MCF 10A (cell line): Measurements from ENCODE around the gene NLGN3. TPM values are rescaled to one million over a fixed set of nuclear protein-coding genes. Genes with fewer than 3 reads are reported as not detected.

Source experiments
- BruUV-seq: library from RNA; stranded (reverse); fragments of 400-500 nt; replicated peaks from 2 replicates; lab custom pipeline; 2021; lab: Mats Ljungman, UMichigan
- CTCF ChIA-PET: fragments of 300-600 bp; sonication (Branson Sonifier 250); formaldehyde crosslinking; extraction: SDS; loops from one replicate; lab custom pipeline; 2021; ENCODE audit warnings: antibody characterized with exemption, inconsistent platforms; lab: Yijun Ruan, JAX
- POLR2A ChIA-PET: fragments of 300-600, 350-650 bp; sonication (Branson Sonifier 250); formaldehyde crosslinking; extraction: SDS; loops from one replicate; lab custom pipeline; 2020; ENCODE audit warnings: antibody characterized with exemption, inconsistent platforms; lab: Yijun Ruan, JAX
- DNase-seq: peaks from one replicate; pipeline ENCODE4 v3.0.0-alpha.2; 2018; ENCODE audit not compliant: unreplicated experiment
- H3K27ac Mint-ChIP-seq: one replicate; pipeline ENCODE4 v1.8.0; 2022; ENCODE audit warnings: mild to moderate bottlenecking, low read depth, mixed read lengths; ENCODE audit not compliant: unreplicated experiment
- H3K27me3 Mint-ChIP-seq: one replicate; pipeline ENCODE4 v1.8.0; 2022; ENCODE audit warnings: mixed read lengths; ENCODE audit not compliant: insufficient read depth, unreplicated experiment
- H3K36me3 Mint-ChIP-seq: one replicate; pipeline ENCODE4 v1.8.0; 2022; ENCODE audit warnings: mild to moderate bottlenecking, moderate library complexity, mixed read lengths; ENCODE audit not compliant: insufficient read depth, unreplicated experiment
- H3K4me1 Mint-ChIP-seq: one replicate; pipeline ENCODE4 v1.8.0; 2022; ENCODE audit warnings: mixed read lengths; ENCODE audit not compliant: insufficient read depth, unreplicated experiment
- H3K4me3 Mint-ChIP-seq: one replicate; pipeline ENCODE4 v1.8.0; 2022; ENCODE audit warnings: mild to moderate bottlenecking, moderate library complexity, mixed read lengths; ENCODE audit not compliant: unreplicated experiment
- H3K9me3 Mint-ChIP-seq: one replicate; pipeline ENCODE4 v1.8.0; 2022; ENCODE audit warnings: mixed read lengths; ENCODE audit not compliant: unreplicated experiment
- intact Hi-C: fragments of 100-400 bp; cut with micrococcal nuclease; formaldehyde crosslinking; loops from 2 replicates; pipeline ENCODE4 v1.14.1; 2022
- total RNA-seq: library from RNA; stranded (reverse); gene quantifications from 2 replicates; pipeline ENCODE4 v1.2.3, GENCODE V29; 2022
- TF ChIP-seq, protein P1 (sequence below): fragments of 200-600 bp; IDR thresholded peaks from one replicate; pipeline ENCODE4 v1.8.0; 2022; ENCODE audit warnings: antibody characterized with exemption, mild to moderate bottlenecking; ENCODE audit not compliant: unreplicated experiment

NLGN3 gene
- total RNA-seq, 1 experiment from 2014 or later = 0.42 TPM

DNA sequence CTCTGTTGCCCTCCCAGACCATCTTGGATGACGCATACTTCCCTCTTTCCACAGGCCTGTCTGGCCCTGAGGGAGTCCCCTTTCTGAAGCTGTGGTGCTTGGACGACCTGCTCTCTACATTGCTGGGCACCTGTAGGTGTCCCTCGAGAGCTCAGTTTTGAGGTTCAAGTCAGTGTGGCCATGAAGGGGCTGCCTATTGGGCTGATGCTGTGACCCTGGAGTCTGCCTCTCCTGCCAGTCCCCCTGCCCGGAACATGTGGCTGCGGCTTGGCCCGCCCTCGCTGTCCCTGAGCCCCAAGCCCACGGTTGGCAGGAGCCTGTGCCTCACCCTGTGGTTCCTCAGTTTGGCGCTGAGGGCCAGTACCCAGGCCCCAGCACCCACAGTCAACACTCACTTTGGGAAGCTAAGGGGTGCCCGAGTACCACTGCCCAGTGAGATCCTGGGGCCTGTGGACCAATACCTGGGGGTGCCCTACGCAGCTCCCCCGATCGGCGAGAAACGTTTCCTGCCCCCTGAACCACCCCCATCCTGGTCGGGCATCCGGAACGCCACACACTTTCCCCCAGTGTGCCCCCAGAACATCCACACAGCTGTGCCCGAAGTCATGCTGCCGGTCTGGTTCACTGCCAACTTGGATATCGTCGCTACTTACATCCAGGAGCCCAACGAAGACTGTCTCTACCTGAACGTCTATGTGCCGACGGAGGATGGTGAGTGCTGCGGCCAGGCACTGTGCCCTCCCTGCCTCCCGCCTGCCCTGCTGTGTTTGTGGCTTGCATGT is 3.0 kb downstream of the NLGN3 start:
- intact Hi-C loops = no loop called here

DNA sequence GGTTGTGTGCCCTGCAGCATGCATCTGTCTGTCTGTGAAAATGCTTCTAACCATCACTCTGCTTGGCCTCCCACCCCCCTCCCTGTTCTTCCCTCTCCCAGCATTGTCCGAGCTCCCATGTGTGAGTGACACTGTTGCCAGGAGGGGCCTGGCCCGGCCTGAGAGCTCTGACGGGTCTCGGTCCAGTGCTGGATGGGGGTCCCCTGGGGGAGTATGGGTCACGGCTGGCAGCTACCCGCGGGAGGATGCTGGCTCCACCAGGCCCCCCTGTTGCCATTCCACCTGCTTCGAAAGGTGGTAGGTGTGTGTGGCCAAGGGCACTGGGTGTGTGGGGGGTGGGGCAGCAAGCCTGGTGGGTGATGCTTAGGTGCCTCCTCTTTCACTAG is 3.6 kb downstream of the NLGN3 start:
- no peak for DNase-seq
- ChIA-PET POLR2A (no interaction called here), CTCF (interaction anchor here (0.8 kb wide), 1 partner anchor 95 kb away, joined by 3 read pairs; no protein-coding TSS in a partner anchor)
- Mint-ChIP-seq H3K27ac (no peak overlapping the region), H3K27me3 (peaks cover 39% of the 10 kb centered on the region), H3K4me3 (no peak overlapping the region), H3K36me3 (peaks cover 9% of the 10 kb centered on the region), H3K4me1 (no peaks in the 10 kb centered on the region), H3K9me3 (no peaks in the 10 kb centered on the region)
- TF ChIP-seq, protein P1, sequence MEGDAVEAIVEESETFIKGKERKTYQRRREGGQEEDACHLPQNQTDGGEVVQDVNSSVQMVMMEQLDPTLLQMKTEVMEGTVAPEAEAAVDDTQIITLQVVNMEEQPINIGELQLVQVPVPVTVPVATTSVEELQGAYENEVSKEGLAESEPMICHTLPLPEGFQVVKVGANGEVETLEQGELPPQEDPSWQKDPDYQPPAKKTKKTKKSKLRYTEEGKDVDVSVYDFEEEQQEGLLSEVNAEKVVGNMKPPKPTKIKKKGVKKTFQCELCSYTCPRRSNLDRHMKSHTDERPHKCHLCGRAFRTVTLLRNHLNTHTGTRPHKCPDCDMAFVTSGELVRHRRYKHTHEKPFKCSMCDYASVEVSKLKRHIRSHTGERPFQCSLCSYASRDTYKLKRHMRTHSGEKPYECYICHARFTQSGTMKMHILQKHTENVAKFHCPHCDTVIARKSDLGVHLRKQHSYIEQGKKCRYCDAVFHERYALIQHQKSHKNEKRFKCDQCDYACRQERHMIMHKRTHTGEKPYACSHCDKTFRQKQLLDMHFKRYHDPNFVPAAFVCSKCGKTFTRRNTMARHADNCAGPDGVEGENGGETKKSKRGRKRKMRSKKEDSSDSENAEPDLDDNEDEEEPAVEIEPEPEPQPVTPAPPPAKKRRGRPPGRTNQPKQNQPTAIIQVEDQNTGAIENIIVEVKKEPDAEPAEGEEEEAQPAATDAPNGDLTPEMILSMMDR = no peak
- intact Hi-C loops = no loop called here
- no TSS peak for BruUV-seq

More for the DNA sequence above, 3.0 kb downstream of the NLGN3 start:
- peaks cover 33% of the 10 kb centered on the region for H3K27me3 Mint-ChIP-seq
- H3K9me3 Mint-ChIP-seq = no peaks in the 10 kb centered on the region
- H3K4me3 Mint-ChIP-seq = no peak overlapping the region
- DNase-seq = no peak
- H3K27ac Mint-ChIP-seq = no peak overlapping the region
- H3K4me1 Mint-ChIP-seq = no peaks in the 10 kb centered on the region
- TF ChIP-seq, protein P1 = no peak
- peaks cover 15% of the 10 kb centered on the region for H3K36me3 Mint-ChIP-seq
- CTCF ChIA-PET = interaction anchor here (0.8 to 1.1 kb wide), 2 partner anchors 9 to 94 kb away, joined by 3 read pairs; no protein-coding TSS in a partner anchor
- BruUV-seq = no TSS peak
- POLR2A ChIA-PET = no interaction called here

DNA sequence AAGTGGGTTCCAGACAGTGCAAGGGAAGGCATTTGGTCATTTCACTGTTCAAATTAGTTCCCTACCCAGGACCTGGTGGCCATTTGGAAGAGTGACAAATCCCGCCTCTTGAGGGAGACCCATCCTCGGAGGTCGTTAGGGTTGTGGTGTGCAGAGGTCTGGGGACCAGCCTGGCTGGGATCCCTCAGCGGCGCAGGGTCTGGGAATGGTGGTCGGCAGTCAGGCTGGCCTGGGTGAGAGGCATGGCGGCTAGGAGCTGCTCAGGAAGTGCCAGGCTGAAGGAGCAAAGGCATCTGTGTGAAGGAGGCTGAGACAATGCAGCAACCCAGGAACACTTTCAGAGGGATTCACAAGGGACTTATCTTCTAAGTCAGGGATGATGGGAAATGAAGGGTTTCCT is 6.7 kb downstream of the NLGN3 start:
- no peaks in the 10 kb centered on the region for H3K4me1 Mint-ChIP-seq
- no peak overlapping the region for H3K4me3 Mint-ChIP-seq
- no peak overlapping the region for H3K27ac Mint-ChIP-seq
- ChIA-PET POLR2A (no interaction called here), CTCF (no interaction called here)
- intact Hi-C loops = no loop called here
- peaks cover 6% of the 10 kb centered on the region for H3K36me3 Mint-ChIP-seq
- peaks cover 56% of the 10 kb centered on the region for H3K27me3 Mint-ChIP-seq
- DNase-seq = no peak
- no TSS peak for BruUV-seq
- no peaks in the 10 kb centered on the region for H3K9me3 Mint-ChIP-seq
- TF ChIP-seq, protein P1 = no peak

DNA sequence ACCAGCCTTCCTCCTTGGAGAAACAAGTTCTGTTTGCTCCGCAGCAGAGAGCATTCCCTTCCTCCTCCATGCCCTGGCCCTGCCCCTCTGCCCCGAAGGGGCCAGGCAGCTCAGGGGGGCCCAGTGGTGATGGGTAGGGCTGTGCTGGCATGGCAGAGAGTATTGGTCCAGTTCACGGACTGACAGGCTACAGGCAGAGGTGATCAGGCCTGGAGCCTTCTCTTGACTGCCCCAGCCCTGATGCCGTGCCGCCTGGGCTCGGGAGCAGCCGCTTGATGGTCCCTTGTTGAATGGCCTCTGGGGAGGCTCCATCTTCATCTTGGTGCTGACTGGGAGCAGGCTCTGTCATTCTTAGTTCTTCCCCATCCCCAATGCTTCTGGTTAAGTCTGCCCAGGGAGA is 9.6 kb downstream of the NLGN3 start:
- Mint-ChIP-seq H3K4me1 (no peaks in the 10 kb centered on the region), H3K27ac (no peak overlapping the region), H3K9me3 (no peaks in the 10 kb centered on the region), H3K36me3 (no peaks in the 10 kb centered on the region), H3K27me3 (peaks cover 52% of the 10 kb centered on the region), H3K4me3 (no peak overlapping the region)
- BruUV-seq = no TSS peak
- intact Hi-C loops = no loop called here
- TF ChIP-seq, protein P1 = no peak
- CTCF ChIA-PET = interaction anchor here (0.6 kb wide), 1 partner anchor 25 kb away, joined by 3 read pairs; no protein-coding TSS in a partner anchor
- DNase-seq = no peak
- POLR2A ChIA-PET = no interaction called here
